Activated CD4-positive, alpha-beta T cell treated with anti-CD3 and anti-CD28 coated beads, Interleukin-2, amount 10 ng/mL, durations not matched to agents 7 days and 5 days (primary cell): ENCODE results near the gene NTSR1. TPM values are rescaled to one million over a fixed set of nuclear protein-coding genes. Genes with fewer than 3 reads are reported as not detected.

Source experiments
- CTCF ChIA-PET: fragments of 350-600 bp; sonication (Branson Sonifier 250); formaldehyde crosslinking; loops from one replicate; lab custom pipeline; 2021; ENCODE audit warnings: antibody characterized with exemption; lab: Charles Lee
- POLR2A ChIA-PET: fragments of 350-600 bp; sonication (Branson Sonifier 250); formaldehyde crosslinking; loops from one replicate; lab custom pipeline; 2021; ENCODE audit warnings: antibody characterized with exemption; lab: Charles Lee
- DNase-seq: peaks from one replicate; pipeline ENCODE4 v3.0.0-alpha.2; 2020
- H3K27ac Mint-ChIP-seq: one replicate; pipeline ENCODE4 v1.8.0; 2021; ENCODE audit warnings: mild to moderate bottlenecking, moderate library complexity, mixed read lengths
- H3K27me3 Mint-ChIP-seq: one replicate; pipeline ENCODE4 v1.8.0; 2021; ENCODE audit warnings: mixed read lengths
- H3K36me3 Mint-ChIP-seq: one replicate; pipeline ENCODE4 v1.8.0; 2021; ENCODE audit warnings: low read depth, mixed read lengths
- H3K4me1 Mint-ChIP-seq: one replicate; pipeline ENCODE4 v1.8.0; 2021; ENCODE audit warnings: mixed read lengths
- H3K4me3 Mint-ChIP-seq: one replicate; pipeline ENCODE4 v1.8.0; 2021; ENCODE audit warnings: mild to moderate bottlenecking, moderate library complexity, mixed read lengths
- H3K9me3 Mint-ChIP-seq: one replicate; pipeline ENCODE4 v1.8.0; 2021; ENCODE audit warnings: mixed read lengths
- total RNA-seq, 2 experiments: library from RNA; stranded (reverse); gene quantifications; one replicate each; pipeline ENCODE4 v1.2.3, GENCODE V29; 2021

NTSR1 gene
- total RNA-seq, 2 experiments from 2014 or later, result 0.94 to 1.5 TPM

DNA sequence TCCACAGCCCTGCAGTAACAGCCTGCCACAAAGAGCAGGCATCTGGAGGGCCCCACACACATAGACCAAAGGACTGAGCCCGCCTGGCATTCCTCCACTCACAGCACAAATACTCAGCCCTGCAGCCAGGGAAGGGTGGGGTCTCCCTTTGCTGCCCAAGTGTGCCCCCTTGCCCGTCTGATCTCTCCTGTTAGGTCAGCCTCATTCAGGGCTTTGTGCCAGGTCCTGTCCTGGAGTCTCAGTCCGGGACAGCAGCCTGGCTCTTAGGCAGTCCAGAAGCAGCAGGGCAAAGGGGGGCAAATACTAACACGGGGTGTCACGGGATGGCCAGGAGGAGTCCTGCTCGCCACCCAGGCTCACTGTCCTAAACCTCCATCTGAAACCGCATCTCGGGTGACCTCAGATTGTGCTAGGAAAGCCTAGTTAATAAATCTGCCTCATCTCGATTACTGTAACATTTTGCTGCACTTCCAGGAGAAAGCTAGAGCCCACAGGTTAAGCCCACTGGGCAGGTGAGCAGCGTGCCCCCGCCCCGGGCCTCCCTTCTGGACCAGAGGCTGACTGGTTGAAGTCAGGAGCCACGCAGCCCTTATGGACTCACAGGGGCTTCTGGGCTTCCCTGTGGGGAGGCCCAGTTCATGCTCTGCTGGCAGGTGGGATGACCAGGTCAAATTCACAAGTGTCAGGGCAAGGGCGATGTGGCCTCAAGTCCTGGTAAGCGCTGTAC is 92.8 kb downstream of the NTSR1 start:
- DNase-seq, result no peak
- ChIA-PET POLR2A (no interaction called here), CTCF (interaction anchor here (1.1 kb wide), 1 partner anchor 10 kb away, joined by 3 read pairs; no protein-coding TSS in a partner anchor)
- H3K36me3 Mint-ChIP-seq, result peaks cover 21% of the 10 kb centered on the region
- H3K27ac Mint-ChIP-seq, result no peak overlapping the region
- no peaks in the 10 kb centered on the region for H3K27me3 Mint-ChIP-seq
- no peak overlapping the region for H3K4me3 Mint-ChIP-seq
- no peaks in the 10 kb centered on the region for H3K9me3 Mint-ChIP-seq
- peaks cover 41% of the 10 kb centered on the region for H3K4me1 Mint-ChIP-seq

- POLR2A ChIA-PET, result no interaction called here
- Mint-ChIP-seq H3K36me3 (peaks cover 24% of the 10 kb centered on the region), H3K27ac (no peak overlapping the region), H3K27me3 (no peaks in the 10 kb centered on the region), H3K4me1 (peaks cover 44% of the 10 kb centered on the region), H3K4me3 (no peak overlapping the region), H3K9me3 (no peaks in the 10 kb centered on the region)
- no peak for DNase-seq
- CTCF ChIA-PET, result interaction anchor here (1.1 kb wide), 1 partner anchor 9 kb away, joined by 3 read pairs; no protein-coding TSS in a partner anchor
Measured at GRCh38 chr20:62802026-62802712, 93.5 kb downstream of the NTSR1 start.

DNA sequence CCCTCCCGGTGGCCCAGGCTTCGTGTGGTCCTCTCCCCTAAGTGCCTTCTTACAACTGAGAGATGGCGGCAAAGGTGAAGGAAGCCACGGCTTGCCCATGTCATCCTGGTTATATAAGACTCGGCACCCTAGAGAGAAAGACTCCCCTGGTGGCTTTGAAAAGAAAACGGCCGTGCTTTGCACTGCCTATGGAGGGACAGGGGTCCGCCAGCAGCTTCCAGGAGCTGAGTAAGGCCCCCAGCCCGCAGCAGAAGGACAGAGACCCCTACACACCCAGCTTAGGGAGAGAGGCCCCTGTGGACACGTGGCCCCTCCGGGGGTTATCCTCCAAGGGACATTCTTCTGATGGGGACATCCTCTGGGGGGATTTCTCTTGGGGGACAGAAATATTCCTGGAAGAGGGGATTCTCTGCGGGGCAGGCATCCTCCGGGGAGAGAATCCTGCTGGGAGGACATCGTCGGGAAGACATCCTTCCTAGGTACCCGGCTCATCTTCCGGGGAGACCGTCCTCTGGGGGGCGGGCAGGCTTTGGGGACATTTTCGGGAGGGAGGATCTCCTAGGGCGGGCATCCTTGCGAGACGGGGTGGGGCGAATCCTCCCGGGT is 95.5 kb downstream of the NTSR1 start:
- Mint-ChIP-seq H3K9me3 (no peaks in the 10 kb centered on the region), H3K4me1 (peaks cover 37% of the 10 kb centered on the region), H3K27ac (peak overlapping the region; percentile 95), H3K27me3 (no peaks in the 10 kb centered on the region), H3K36me3 (peaks cover 21% of the 10 kb centered on the region), H3K4me3 (peak overlapping the region; percentile 85)
- ChIA-PET CTCF (interaction anchor here (0.9 to 1.5 kb wide), 4 partner anchors 10 to 305 kb away, joined by 3 to 5 read pairs (median 4); no protein-coding TSS in a partner anchor), POLR2A (no interaction called here)
- peak; percentile 22 for DNase-seq

DNA sequence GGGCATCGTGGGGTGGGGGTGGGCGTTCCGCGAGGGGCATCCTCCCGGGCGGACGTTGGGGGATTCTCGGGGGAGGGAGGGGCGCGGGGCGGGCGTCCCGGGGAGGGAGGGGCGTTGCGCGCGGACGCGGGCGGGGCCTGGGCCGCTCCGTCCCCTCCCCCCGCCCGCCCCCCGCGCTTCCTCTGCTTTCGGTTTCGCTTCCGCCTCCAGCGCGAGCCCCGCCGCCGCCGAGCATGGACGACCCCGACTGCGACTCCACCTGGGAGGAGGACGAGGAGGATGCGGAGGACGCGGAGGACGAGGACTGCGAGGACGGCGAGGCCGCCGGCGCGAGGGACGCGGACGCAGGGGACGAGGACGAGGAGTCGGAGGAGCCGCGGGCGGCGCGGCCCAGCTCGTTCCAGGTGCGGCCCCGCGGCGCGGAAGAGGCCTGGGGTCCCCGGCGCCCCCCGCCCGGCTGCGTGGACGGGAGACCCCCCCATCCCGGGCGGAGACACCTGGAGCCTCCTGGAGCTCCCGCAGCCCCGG is 96.1 kb downstream of the NTSR1 start, which contains the start of gene OGFR:
Gene OGFR (plus strand): TSS at position 209 of the 528 bp plus-strand sequence. CDS start 25 bp downstream, at position 234.
- Mint-ChIP-seq H3K9me3 (no peaks in the 10 kb centered on the region), H3K27me3 (no peaks in the 10 kb centered on the region)

GRCh38 chr20:62805155-62805710 is 96.6 kb downstream of the NTSR1 start:
- peak overlapping the region; percentile 81 for H3K4me3 Mint-ChIP-seq
- POLR2A ChIA-PET, result no interaction called here
- CTCF ChIA-PET, result interaction anchor here (0.9 to 1.6 kb wide), 2 partner anchors 11 to 136 kb away, joined by 3 to 4 read pairs; no protein-coding TSS in a partner anchor
- no peak for DNase-seq
- peaks cover 33% of the 10 kb centered on the region for H3K4me1 Mint-ChIP-seq
- peak overlapping the region; percentile 84 for H3K27ac Mint-ChIP-seq
- no peaks in the 10 kb centered on the region for H3K27me3 Mint-ChIP-seq
- H3K36me3 Mint-ChIP-seq, result peaks cover 14% of the 10 kb centered on the region
- no peaks in the 10 kb centered on the region for H3K9me3 Mint-ChIP-seq

More for the DNA sequence above, 96.1 kb downstream of the NTSR1 start, which contains the start of gene OGFR:
- CTCF ChIA-PET, result interaction anchor here (0.9 to 1.6 kb wide), 4 partner anchors 10 to 135 kb away, joined by 3 to 4 read pairs (median 4); no protein-coding TSS in a partner anchor
- H3K36me3 Mint-ChIP-seq, result peaks cover 16% of the 10 kb centered on the region
- peaks cover 33% of the 10 kb centered on the region for H3K4me1 Mint-ChIP-seq
- peak within 1 kb of the TSS; percentile 95 for H3K27ac Mint-ChIP-seq
- H3K4me3 Mint-ChIP-seq, result peak within 1 kb of the TSS; percentile 89
- POLR2A ChIA-PET, result no interaction called here
- DNase-seq, result peak; percentile 80

GRCh38 chr20:62805711-62806382 is 97.2 kb downstream of the NTSR1 start:
- H3K4me3 Mint-ChIP-seq, result peak overlapping the region; percentile 81
- no peaks in the 10 kb centered on the region for H3K9me3 Mint-ChIP-seq
- H3K4me1 Mint-ChIP-seq, result peaks cover 33% of the 10 kb centered on the region
- ChIA-PET POLR2A (no interaction called here), CTCF (interaction anchor here (0.7 to 3.2 kb wide), 3 partner anchors 9 to 306 kb away, joined by 4 to 15 read pairs (median 4); partner anchors contain the start of gene MRGBP)
- no peaks in the 10 kb centered on the region for H3K27me3 Mint-ChIP-seq
- no peak for DNase-seq
- peak overlapping the region; percentile 84 for H3K27ac Mint-ChIP-seq
- peaks cover 13% of the 10 kb centered on the region for H3K36me3 Mint-ChIP-seq

DNA sequence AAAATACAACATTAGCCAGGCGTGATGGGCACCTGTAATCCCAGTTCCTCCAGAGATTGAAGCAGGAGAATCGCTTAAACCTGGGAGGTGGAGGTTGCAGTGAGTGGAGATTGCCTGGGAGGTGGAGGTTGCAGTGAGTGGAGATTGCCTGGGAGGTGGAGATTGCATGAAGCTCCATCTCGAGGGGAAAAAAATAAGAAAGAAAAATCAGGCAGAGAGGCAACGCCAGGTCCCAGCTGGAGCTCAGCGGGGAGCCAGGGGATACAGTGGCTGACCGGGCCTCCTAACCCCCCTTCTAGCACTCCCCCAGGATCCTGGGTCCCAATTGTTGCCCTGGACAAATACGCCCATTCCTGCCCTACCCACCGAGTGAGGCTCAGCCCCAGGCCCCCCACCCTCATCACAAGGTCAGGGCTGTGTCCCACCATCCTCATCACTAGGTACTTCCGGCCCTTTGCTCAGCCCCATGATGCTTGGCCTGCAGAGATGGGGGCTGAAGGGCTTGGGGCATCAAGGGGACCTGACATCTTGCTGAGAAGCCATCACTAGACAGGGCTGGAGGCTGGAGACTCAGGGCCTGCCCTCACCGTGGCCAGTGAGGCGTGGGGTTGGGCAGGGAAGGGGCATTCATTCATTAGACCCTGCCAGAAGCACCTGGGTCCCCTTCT is 97.9 kb downstream of the NTSR1 start:
- Mint-ChIP-seq H3K4me1 (peaks cover 33% of the 10 kb centered on the region), H3K27ac (peak overlapping the region; percentile 57), H3K27me3 (no peaks in the 10 kb centered on the region), H3K36me3 (peaks cover 13% of the 10 kb centered on the region), H3K9me3 (no peaks in the 10 kb centered on the region), H3K4me3 (peak overlapping the region; percentile 81)
- DNase-seq, result no peak
- ChIA-PET CTCF (interaction anchor here (0.7 to 3.2 kb wide), 4 partner anchors 10 to 307 kb away, joined by 4 to 17 read pairs (median 10); partner anchors contain the start of gene MRGBP), POLR2A (no interaction called here)

DNA sequence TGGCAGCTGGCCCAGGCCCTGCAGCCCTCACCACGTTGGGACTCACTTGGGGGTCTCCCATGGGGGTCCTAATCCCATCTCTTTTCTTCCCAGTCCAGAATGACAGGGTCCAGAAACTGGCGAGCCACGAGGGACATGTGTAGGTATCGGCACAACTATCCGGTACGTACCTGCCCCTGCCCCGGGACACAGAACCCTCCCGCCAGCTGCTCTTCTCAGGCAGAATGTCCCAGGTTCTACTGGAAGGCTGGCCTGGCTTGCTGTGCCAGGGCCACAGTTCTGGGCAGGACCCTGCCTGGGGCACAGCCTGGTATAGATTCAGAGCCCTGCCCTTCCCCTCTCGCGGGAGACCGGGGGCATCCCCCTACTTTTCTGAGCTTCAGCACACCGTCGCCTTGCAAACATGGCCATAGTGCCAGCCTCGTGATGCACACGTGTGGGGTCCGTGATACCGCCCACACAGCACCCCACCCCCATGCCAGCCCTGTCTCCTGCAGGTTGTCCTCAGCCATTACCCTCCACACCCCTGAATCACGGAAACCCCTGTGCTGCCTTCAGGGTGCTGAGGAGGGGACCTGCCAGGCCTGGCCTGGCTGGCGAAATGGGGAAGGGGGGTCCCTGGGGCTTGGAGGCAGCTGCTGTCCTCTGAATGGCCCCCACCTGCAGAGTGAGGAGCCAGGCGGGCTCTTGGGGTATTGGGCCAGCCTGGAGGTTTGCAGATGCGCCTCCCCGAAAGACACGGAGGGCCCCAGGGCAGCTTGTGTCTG is 99.0 kb downstream of the NTSR1 start:
- H3K36me3 Mint-ChIP-seq, result peaks cover 19% of the 10 kb centered on the region
- ChIA-PET POLR2A (interaction anchor here (0.5 kb wide), 1 partner anchor 308 kb away, joined by 5 read pairs; no protein-coding TSS in a partner anchor), CTCF (interaction anchor here (0.7 to 3.2 kb wide), 12 partner anchors 9 to 397 kb away, joined by 3 to 17 read pairs (median 3); partner anchors contain the start of genes COL9A3, MRGBP and SLCO4A1)
- no peak overlapping the region for H3K27ac Mint-ChIP-seq
- DNase-seq, result no peak
- no peak overlapping the region for H3K4me3 Mint-ChIP-seq
- H3K9me3 Mint-ChIP-seq, result no peaks in the 10 kb centered on the region
- H3K4me1 Mint-ChIP-seq, result peaks cover 33% of the 10 kb centered on the region
- no peaks in the 10 kb centered on the region for H3K27me3 Mint-ChIP-seq

GRCh38 chr20:62808211-62808865 is 99.7 kb downstream of the NTSR1 start:
- Mint-ChIP-seq H3K9me3 (no peaks in the 10 kb centered on the region), H3K4me1 (peaks cover 29% of the 10 kb centered on the region), H3K27ac (peak overlapping the region; percentile 57), H3K4me3 (peak overlapping the region; percentile 43), H3K27me3 (no peaks in the 10 kb centered on the region), H3K36me3 (peaks cover 20% of the 10 kb centered on the region)
- CTCF ChIA-PET, result interaction anchor here (0.5 to 3.2 kb wide), 15 partner anchors 8 to 576 kb away, joined by 3 to 17 read pairs (median 3); partner anchors contain the start of genes COL9A3, MRGBP and SLCO4A1
- POLR2A ChIA-PET, result interaction anchor here (0.5 kb wide), 1 partner anchor 308 kb away, joined by 5 read pairs; no protein-coding TSS in a partner anchor
- DNase-seq, result peak; percentile 74
